ENCODE results near the gene SFXN3.

The SFXN3 gene

DNA sequence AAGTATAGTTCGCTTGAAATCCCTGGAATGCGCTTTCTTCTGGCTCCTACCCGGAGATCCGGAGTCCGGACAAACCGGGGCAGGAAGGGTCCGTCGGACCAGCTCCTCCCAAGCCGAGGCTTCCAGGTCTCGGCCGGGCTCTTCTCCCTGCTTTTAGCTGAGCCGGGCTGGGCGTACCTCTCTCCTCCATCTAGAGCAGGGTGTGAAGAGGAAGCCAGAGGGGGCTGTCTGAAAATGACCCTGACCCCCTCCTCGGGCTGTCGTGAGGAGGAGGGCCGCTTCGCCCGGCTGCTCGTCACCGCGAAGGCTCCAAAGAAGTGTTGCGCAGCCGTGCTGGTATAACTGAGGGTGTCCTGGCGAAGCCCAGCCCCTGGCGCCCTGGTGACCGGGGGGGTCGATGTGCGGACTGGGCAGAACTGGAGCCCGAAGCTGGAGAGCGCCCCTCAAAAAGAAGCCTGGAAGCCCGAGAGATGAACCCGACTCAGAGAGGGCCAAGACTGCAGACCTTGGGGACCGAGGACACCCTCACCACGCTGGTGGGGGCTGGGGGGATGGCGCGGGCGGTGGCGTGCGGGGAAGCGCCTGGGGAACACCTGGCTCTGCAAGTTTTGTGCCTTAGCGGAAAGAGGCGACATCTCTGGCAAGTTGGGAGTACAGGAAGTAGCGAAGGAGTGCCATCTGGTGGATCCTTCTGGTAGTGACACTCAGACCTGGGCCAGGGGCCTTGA is 36.5 kb downstream of the SFXN3 start:
- TF ChIP-seq, protein P1, sequence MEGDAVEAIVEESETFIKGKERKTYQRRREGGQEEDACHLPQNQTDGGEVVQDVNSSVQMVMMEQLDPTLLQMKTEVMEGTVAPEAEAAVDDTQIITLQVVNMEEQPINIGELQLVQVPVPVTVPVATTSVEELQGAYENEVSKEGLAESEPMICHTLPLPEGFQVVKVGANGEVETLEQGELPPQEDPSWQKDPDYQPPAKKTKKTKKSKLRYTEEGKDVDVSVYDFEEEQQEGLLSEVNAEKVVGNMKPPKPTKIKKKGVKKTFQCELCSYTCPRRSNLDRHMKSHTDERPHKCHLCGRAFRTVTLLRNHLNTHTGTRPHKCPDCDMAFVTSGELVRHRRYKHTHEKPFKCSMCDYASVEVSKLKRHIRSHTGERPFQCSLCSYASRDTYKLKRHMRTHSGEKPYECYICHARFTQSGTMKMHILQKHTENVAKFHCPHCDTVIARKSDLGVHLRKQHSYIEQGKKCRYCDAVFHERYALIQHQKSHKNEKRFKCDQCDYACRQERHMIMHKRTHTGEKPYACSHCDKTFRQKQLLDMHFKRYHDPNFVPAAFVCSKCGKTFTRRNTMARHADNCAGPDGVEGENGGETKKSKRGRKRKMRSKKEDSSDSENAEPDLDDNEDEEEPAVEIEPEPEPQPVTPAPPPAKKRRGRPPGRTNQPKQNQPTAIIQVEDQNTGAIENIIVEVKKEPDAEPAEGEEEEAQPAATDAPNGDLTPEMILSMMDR (IDR thresholded peaks at IDR 0.05; ENCODE audit: low read depth, low read length, missing control alignments) = peak; percentile 88
- in situ Hi-C loops (cut with HindIII; ENCODE audit: low pct_ligation_motif_present, low sequenced_read_pairs) = no loop called here
- Histone ChIP-seq H3K36me3 (replicated peaks) (no peaks in the 10 kb centered on the region), H3K27ac (no peak overlapping the region), H3K27me3 (replicated peaks) (peaks cover under 1% of the 10 kb centered on the region), H3K4me3 (ENCODE audit: low read depth, low read length) (peak overlapping the region; percentile 60)
- DNase-seq = peak; percentile 78

DNA sequence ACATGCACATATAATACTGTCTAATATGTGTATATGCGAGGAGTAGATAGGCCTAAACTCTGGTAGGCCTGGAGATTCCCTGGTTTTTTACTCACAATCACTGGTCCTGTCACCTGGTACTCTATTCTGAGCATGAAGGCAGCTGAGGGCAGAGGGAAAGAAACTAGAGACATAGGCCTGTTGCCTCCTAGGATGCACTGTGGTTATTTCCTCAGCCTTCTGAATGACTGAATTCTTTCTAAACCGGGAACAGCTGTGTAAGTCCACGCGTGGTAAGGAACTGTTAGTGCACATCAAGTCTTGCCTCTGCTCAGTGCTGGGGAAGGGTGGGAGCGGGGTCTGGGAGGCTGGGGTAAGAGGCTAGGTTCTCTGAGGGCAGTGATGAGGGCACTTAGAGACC is 38.4 kb downstream of the SFXN3 start:
- Histone ChIP-seq H3K27ac (no peak overlapping the region), H3K4me3 (ENCODE audit: low read depth, low read length) (no peak overlapping the region), H3K36me3 (replicated peaks) (no peaks in the 10 kb centered on the region), H3K27me3 (replicated peaks) (peaks cover 20% of the 10 kb centered on the region)
- TF ChIP-seq, protein P1 (IDR thresholded peaks at IDR 0.05; ENCODE audit: low read depth, low read length, missing control alignments) = no peak
- in situ Hi-C loops (cut with HindIII; ENCODE audit: low pct_ligation_motif_present, low sequenced_read_pairs) = no loop called here
- DNase-seq = no peak

DNA sequence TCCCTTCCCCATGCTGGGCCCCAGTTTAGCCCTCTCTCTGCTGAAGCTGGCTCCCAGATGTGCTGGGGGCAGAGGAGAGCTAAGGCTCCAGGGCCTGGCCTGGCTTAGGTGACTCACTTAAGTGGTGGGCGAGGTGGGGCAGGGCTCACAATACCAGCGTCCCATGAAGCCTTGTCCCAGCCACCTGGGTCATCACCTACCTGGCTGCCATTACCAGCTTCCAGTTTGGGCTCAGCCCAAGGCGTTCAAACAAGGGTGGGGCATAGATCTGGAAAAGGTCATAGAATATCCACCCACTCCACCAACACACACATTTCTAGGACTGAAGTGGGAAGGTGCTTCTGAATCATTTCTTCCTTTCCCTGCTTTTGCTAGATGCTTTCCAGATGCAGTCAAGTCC is 39.1 kb downstream of the SFXN3 start:
- no peaks in the 10 kb centered on the region for H3K36me3 ChIP-seq (replicated peaks)
- peaks cover 23% of the 10 kb centered on the region for H3K27me3 ChIP-seq (replicated peaks)
- TF ChIP-seq, protein P1 (IDR thresholded peaks at IDR 0.05; ENCODE audit: low read depth, low read length, missing control alignments) = no peak
- H3K27ac ChIP-seq = no peak overlapping the region
- in situ Hi-C loops (cut with HindIII; ENCODE audit: low pct_ligation_motif_present, low sequenced_read_pairs) = no loop called here
- no peak for DNase-seq
- H3K4me3 ChIP-seq (ENCODE audit: low read depth, low read length) = no peak overlapping the region

DNA sequence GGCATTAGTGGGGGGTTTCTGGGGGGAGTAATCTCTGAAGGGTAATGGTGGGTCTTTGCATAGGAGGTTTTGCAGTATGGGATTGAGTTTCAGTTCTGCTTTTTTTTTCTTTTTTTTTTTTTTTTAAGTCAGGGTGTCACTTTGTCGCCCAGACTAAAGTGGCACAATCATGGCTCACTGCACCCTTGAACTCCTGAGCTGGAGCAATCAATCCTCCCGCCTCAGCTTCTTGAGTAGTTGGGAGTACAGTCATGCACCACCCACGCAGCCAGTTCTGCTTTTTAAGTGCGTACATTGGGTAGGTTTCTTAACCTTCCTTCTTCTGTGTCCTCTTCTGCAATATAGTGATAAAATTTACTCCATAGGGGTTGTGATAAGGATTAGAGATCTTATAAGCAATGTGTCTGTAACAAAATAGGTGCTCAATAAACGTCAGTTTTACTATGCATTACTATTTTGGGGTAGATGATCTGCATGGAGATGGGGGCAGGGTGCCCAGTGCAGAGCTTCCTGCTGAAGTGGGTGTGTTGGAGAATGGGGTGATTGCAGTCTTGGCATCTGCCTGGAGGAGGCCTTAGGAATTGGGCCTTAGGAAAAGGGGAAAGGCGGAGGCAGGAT is 40.3 kb downstream of the SFXN3 start:
- DNase-seq = no peak
- Histone ChIP-seq H3K36me3 (replicated peaks) (no peaks in the 10 kb centered on the region), H3K27me3 (replicated peaks) (peaks cover 36% of the 10 kb centered on the region), H3K27ac (no peak overlapping the region), H3K4me3 (ENCODE audit: low read depth, low read length) (no peak overlapping the region)
- in situ Hi-C loops (cut with HindIII; ENCODE audit: low pct_ligation_motif_present, low sequenced_read_pairs) = no loop called here
- TF ChIP-seq, protein P1 (IDR thresholded peaks at IDR 0.05; ENCODE audit: low read depth, low read length, missing control alignments) = no peak

DNA sequence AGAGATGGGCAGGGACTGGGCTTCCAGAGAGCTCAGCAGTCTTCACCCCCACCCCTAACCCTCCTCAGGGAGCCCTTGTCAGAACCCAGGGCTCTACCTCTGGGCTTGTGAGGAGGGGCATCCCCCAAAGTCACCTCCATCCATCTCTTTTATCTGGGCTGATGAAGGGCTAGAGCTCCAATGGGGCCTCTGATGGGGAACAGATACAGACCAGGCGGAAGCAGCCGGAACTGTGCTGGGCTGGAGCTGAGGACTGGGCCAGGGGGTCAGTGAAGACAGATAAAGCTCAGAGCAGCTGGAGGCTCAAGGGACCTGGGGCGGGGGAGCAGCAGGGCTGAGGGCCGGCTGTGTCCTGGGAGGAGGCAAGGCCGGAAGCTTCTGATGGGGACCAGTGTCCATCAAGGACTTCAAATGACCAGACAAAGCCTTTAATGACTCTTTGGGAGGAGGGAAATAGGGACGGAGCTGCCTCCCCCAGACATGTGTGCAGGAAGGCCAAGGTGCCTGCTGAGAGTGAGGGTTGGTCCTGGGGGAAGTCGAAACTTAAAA is 40.9 kb downstream of the SFXN3 start:
- no peak overlapping the region for H3K27ac ChIP-seq

More for the DNA sequence above, 40.9 kb downstream of the SFXN3 start:
- Histone ChIP-seq H3K27me3 (replicated peaks) (peaks cover 38% of the 10 kb centered on the region), H3K36me3 (replicated peaks) (no peaks in the 10 kb centered on the region), H3K4me3 (ENCODE audit: low read depth, low read length) (no peak overlapping the region)
- DNase-seq = no peak
- in situ Hi-C loops (cut with HindIII; ENCODE audit: low pct_ligation_motif_present, low sequenced_read_pairs) = no loop called here
- TF ChIP-seq, protein P1 (IDR thresholded peaks at IDR 0.05; ENCODE audit: low read depth, low read length, missing control alignments) = no peak

Measured in brain microvascular endothelial cell (primary cell).